HG02763 (cell line): Measurements from ENCODE around the gene MYOF.

Experiments
- ATAC-seq: cut with Tn5 transposase; IDR thresholded peaks from one replicate; pipeline ENCODE4 v1.9.1; 2021; ENCODE audit warnings: mild to moderate bottlenecking, moderate library complexity; ENCODE audit not compliant: unreplicated experiment

The MYOF gene

GRCh38 chr10:93261961-93262610, 220.0 kb downstream of the MYOF start:
- no peak for ATAC-seq

- ATAC-seq: no peak
Measured at GRCh38 chr10:93261089-93261488, 221.0 kb downstream of the MYOF start.

GRCh38 chr10:93259126-93259525, 223.0 kb downstream of the MYOF start:
- ATAC-seq: no peak
